BLaER1 (cell line): Measurements from ENCODE around the gene CEP112.
A peak's percentile ranks its signal among the peaks of the same experiment; 100 is the strongest.

ENCODE experiments used
- H3K27ac ChIP-seq: shearing (Covaris generic); formaldehyde crosslinking; 2 replicates; pipeline ENCODE4 v1.8.1; 2022
- H3K27me3 ChIP-seq: shearing (Covaris generic); formaldehyde crosslinking; 2 replicates; pipeline ENCODE4 v1.8.1; 2022
- H3K36me3 ChIP-seq: shearing (Covaris generic); formaldehyde crosslinking; 2 replicates; pipeline ENCODE4 v1.8.1; 2022
- H3K4me1 ChIP-seq: shearing (Covaris generic); formaldehyde crosslinking; 2 replicates; pipeline ENCODE4 v1.8.1; 2022
- H3K4me2 ChIP-seq: shearing (Covaris generic); formaldehyde crosslinking; 2 replicates; pipeline ENCODE4 v1.8.1; 2022
- H3K4me3 ChIP-seq: shearing (Covaris generic); formaldehyde crosslinking; 2 replicates; pipeline ENCODE4 v1.8.1; 2022
- H3K9ac ChIP-seq: shearing (Covaris generic); formaldehyde crosslinking; 2 replicates; pipeline ENCODE4 v1.8.1; 2022
- H3K9me3 ChIP-seq: shearing (Covaris generic); formaldehyde crosslinking; 2 replicates; pipeline ENCODE4 v1.8.1; 2022
- H4K20me1 ChIP-seq: shearing (Covaris generic); formaldehyde crosslinking; 2 replicates; pipeline ENCODE4 v1.8.1; 2022
- Cebpa-rat ChIP-seq: shearing (Covaris generic); IDR thresholded peaks from 2 replicates; pipeline ENCODE4 v1.8.1; 2022

The CEP112 gene

DNA sequence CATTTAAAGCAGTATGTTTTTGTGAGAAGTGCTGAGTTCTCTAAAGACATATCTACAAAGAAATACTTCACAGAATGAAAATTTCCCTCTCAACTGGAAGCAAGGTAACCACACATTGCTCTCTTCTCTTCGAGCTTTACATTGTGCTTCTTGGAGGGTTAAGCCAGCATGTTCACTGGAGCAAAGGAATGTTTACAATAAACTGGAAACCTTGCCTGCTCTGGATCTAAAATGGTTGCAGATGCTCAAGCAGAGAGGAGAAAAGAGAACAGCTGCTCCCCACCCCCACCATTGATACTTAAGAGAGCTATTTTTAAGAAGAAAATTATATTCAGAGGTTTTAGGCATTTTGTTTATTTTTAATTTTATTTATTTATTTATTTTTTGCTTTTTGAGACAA is 213.1 kb downstream of the CEP112 start:
- Histone ChIP-seq H4K20me1 (no peaks in the 10 kb centered on the region), H3K4me2 (no peak overlapping the region), H3K9ac (no peak overlapping the region), H3K27me3 (no peaks in the 10 kb centered on the region), H3K27ac (no peak overlapping the region), H3K4me1 (no peaks in the 10 kb centered on the region), H3K4me3 (no peak overlapping the region), H3K9me3 (no peaks in the 10 kb centered on the region), H3K36me3 (no peaks in the 10 kb centered on the region)
- TF ChIP-seq Cebpa-rat = no peak

- H3K36me3 ChIP-seq = no peaks in the 10 kb centered on the region
- H3K27me3 ChIP-seq = no peaks in the 10 kb centered on the region
- no peak overlapping the region for H3K4me2 ChIP-seq
- H3K4me3 ChIP-seq = no peak overlapping the region
- H4K20me1 ChIP-seq = no peaks in the 10 kb centered on the region
- no peak overlapping the region for H3K9ac ChIP-seq
- no peak overlapping the region for H3K27ac ChIP-seq
- H3K4me1 ChIP-seq = no peaks in the 10 kb centered on the region
- H3K9me3 ChIP-seq = no peaks in the 10 kb centered on the region
- TF ChIP-seq Cebpa-rat = no peak
These were observed 214.9 kb downstream of the CEP112 start for GRCh38 chr17:65977041-65977440.

GRCh38 chr17:65975878-65976277 is 216.1 kb downstream of the CEP112 start:
- peak; percentile 97 for TF ChIP-seq Cebpa-rat
- Histone ChIP-seq H3K4me3 (no peak overlapping the region), H3K4me1 (no peaks in the 10 kb centered on the region), H3K27me3 (no peaks in the 10 kb centered on the region), H3K36me3 (no peaks in the 10 kb centered on the region), H3K9me3 (peaks cover 4% of the 10 kb centered on the region; the same call in 1 of the 2 replicates), H4K20me1 (no peaks in the 10 kb centered on the region), H3K9ac (no peak overlapping the region), H3K4me2 (no peak overlapping the region), H3K27ac (no peak overlapping the region)

DNA sequence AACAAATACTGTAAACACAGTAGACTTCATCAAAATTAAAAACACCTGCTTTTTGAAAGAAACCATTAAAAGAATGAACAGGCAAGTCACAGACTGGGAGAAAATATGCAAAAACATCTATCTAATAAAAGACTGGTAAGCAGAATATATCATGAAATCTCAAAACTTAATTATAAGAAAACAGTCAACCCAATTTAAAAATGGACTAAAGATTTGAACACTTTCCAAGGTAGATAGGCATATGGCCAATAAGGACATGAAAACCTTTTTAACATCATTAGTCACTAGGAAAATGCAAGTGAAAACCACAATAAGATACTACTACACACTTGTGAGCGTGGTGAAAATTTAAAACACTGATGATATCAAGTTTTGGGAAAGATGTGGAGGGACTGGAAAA is 218.7 kb downstream of the CEP112 start:
- no peaks in the 10 kb centered on the region for H3K27me3 ChIP-seq
- no peaks in the 10 kb centered on the region for H4K20me1 ChIP-seq
- H3K4me2 ChIP-seq = no peak overlapping the region
- no peak for TF ChIP-seq Cebpa-rat
- H3K4me3 ChIP-seq = no peak overlapping the region
- H3K4me1 ChIP-seq = no peaks in the 10 kb centered on the region
- no peak overlapping the region for H3K27ac ChIP-seq
- no peak overlapping the region for H3K9ac ChIP-seq
- peaks cover 15% of the 10 kb centered on the region; the same call in 1 of the 2 replicates for H3K9me3 ChIP-seq
- no peaks in the 10 kb centered on the region for H3K36me3 ChIP-seq

- no peak overlapping the region for H3K9ac ChIP-seq
- peaks cover 20% of the 10 kb centered on the region; the same call in 1 of the 2 replicates for H3K9me3 ChIP-seq
- H3K27ac ChIP-seq = no peak overlapping the region
- H3K4me1 ChIP-seq = no peaks in the 10 kb centered on the region
- no peaks in the 10 kb centered on the region for H3K27me3 ChIP-seq
- TF ChIP-seq Cebpa-rat = no peak
- no peak overlapping the region for H3K4me2 ChIP-seq
- no peak overlapping the region for H3K4me3 ChIP-seq
- no peaks in the 10 kb centered on the region for H3K36me3 ChIP-seq
- no peaks in the 10 kb centered on the region for H4K20me1 ChIP-seq
These were observed 224.6 kb downstream of the CEP112 start for GRCh38 chr17:65967372-65967771.

DNA sequence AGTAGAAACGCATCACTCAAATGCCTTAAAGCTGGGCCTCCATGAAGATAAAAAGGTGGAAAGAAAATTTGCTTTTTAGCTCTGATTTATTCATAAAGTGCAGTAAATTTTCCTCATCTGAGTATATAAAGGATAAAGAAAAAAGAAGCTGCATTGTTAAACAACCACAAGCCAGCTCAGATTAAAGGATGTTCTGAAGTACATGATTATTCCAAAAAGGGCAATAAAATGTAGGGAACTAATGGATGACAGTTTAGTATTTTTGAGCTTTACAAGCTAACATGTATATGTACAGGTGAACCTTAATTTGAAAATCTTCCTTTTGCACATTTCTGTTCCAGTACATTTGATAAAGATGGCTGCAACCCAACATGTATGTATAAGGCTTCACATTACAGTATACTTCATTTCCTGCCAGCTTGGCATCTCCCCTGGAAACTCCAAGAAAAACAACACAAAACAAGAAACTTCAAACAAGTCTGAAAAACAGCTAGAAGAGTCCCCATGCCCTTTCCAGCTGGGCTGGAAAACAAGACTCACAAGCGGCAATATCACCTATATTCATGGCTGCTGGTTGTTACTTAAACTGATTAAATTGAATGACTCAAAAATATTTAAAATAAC is 225.7 kb downstream of the CEP112 start:
- H3K9me3 ChIP-seq = peaks cover 22% of the 10 kb centered on the region; the same call in 1 of the 2 replicates
- no peaks in the 10 kb centered on the region for H3K36me3 ChIP-seq
- no peaks in the 10 kb centered on the region for H3K27me3 ChIP-seq
- no peaks in the 10 kb centered on the region for H3K4me1 ChIP-seq
- H3K4me3 ChIP-seq = no peak overlapping the region
- no peak for TF ChIP-seq Cebpa-rat
- H3K27ac ChIP-seq = no peak overlapping the region
- H3K4me2 ChIP-seq = no peak overlapping the region
- H4K20me1 ChIP-seq = no peaks in the 10 kb centered on the region
- H3K9ac ChIP-seq = no peak overlapping the region

DNA sequence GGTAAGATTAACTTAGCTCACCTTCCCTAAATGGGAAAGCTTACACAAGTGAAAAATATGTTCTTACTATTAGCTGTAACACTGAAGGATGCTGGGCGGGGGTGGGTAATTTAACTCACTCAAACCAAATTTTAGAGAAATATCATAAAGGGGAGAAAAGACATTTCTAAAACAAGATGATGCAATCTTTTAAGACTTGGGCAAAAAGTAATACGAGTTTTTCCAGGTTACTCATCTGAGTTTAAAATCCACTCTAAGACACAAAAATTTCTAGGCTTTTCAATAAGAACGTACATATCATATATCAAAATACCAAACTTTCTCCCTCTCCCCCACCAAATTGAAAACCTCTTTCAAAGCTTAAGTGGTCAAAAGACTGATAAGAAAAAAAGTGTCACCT is 228.8 kb downstream of the CEP112 start:
- H3K27me3 ChIP-seq = no peaks in the 10 kb centered on the region
- TF ChIP-seq Cebpa-rat = no peak
- no peaks in the 10 kb centered on the region for H3K4me1 ChIP-seq
- H3K4me3 ChIP-seq = no peak overlapping the region
- H3K9me3 ChIP-seq = peaks cover 24% of the 10 kb centered on the region
- H3K36me3 ChIP-seq = peaks cover 17% of the 10 kb centered on the region
- no peak overlapping the region for H3K4me2 ChIP-seq
- no peak overlapping the region for H3K9ac ChIP-seq
- H4K20me1 ChIP-seq = no peaks in the 10 kb centered on the region
- H3K27ac ChIP-seq = no peak overlapping the region

GRCh38 chr17:65959630-65960029 is 232.3 kb downstream of the CEP112 start:
- TF ChIP-seq Cebpa-rat = no peak
- Histone ChIP-seq H3K9ac (no peak overlapping the region), H4K20me1 (no peaks in the 10 kb centered on the region), H3K9me3 (peaks cover 32% of the 10 kb centered on the region), H3K27ac (no peak overlapping the region), H3K4me3 (no peak overlapping the region), H3K4me1 (no peaks in the 10 kb centered on the region), H3K4me2 (no peak overlapping the region), H3K36me3 (peaks cover 19% of the 10 kb centered on the region), H3K27me3 (no peaks in the 10 kb centered on the region)

- H3K27ac ChIP-seq = no peak overlapping the region
- peaks cover 29% of the 10 kb centered on the region for H3K9me3 ChIP-seq
- TF ChIP-seq Cebpa-rat = no peak
These were observed 235.1 kb downstream of the CEP112 start for GRCh38 chr17:65956814-65957213.

GRCh38 chr17:65954148-65954449 is 237.8 kb downstream of the CEP112 start:
- TF ChIP-seq Cebpa-rat = no peak
- Histone ChIP-seq H3K27ac (no peak overlapping the region), H3K9me3 (peaks cover 21% of the 10 kb centered on the region), H3K27me3 (no peaks in the 10 kb centered on the region), H3K9ac (no peak overlapping the region), H4K20me1 (no peaks in the 10 kb centered on the region), H3K4me3 (no peak overlapping the region), H3K4me1 (no peaks in the 10 kb centered on the region), H3K4me2 (no peak overlapping the region), H3K36me3 (peaks cover 17% of the 10 kb centered on the region)

More at GRCh38 chr17:65956814-65957213, 235.1 kb downstream of the CEP112 start:
- Histone ChIP-seq H3K27me3 (no peaks in the 10 kb centered on the region), H3K36me3 (peaks cover 25% of the 10 kb centered on the region), H4K20me1 (no peaks in the 10 kb centered on the region), H3K4me1 (no peaks in the 10 kb centered on the region), H3K4me3 (no peak overlapping the region), H3K4me2 (no peak overlapping the region), H3K9ac (no peak overlapping the region)
